ENCODE data around the gene JMJD6. TPM values are rescaled to one million over a fixed set of nuclear protein-coding genes. Genes with fewer than 3 reads are reported as not detected.
A peak's percentile ranks its signal among the peaks of the same experiment; 100 is the strongest.
"Not testable (repeated sequence)": the region's sequence is repeated elsewhere in the genome, so short reads cannot be mapped to it uniquely, and the experiment has no call there.

Gene JMJD6
- total and polyA plus RNA-seq, 12 donors: 23.5 to 105 (median 41.7) TPM

DNA sequence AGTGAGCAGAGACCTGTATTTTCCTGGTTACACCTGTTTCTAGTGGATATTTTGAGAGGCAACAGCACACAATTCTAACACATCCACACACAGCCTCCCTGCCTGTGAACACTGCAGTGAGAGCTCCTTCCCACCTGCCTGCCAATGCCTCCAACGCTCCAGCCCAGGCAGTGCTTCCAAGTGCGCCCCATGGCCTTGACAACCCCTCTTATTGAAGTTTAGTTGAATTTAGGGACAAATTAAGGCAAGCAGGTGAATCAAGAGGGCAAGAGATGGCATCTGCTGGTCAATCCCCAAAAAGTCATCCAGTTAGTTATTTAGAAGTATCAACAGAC, 10.9 kb downstream of the JMJD6 start:
- intact Hi-C loops (cut with DNase I): loop anchor here (5.0 to 10.0 kb wide), 3 partner anchors 38 to 161 kb away; a partner anchor contains a TSS
- 66 to 79% (median 68%) methylated on average over 2 of the region's 2 CpGs for WGBS, 4 donors
- H3K27ac ChIP-seq: peak overlapping the region in 2 of 5 donors; percentile 77 to 80
- H3K4me3 ChIP-seq: no peak overlapping the region
- peak in 1 of 7 donors; percentile 20 for DNase-seq
- H3K36me3 ChIP-seq (replicated peaks in 1 of 2): peaks cover 0 to 73% of the 10 kb centered on the region in 2 donors
- H3K27me3 ChIP-seq: no peaks in the 10 kb centered on the region
- H3K4me1 ChIP-seq (replicated peaks in 1 of 2): peaks cover 13 to 48% of the 10 kb centered on the region in 2 donors
- TF ChIP-seq, protein P1, sequence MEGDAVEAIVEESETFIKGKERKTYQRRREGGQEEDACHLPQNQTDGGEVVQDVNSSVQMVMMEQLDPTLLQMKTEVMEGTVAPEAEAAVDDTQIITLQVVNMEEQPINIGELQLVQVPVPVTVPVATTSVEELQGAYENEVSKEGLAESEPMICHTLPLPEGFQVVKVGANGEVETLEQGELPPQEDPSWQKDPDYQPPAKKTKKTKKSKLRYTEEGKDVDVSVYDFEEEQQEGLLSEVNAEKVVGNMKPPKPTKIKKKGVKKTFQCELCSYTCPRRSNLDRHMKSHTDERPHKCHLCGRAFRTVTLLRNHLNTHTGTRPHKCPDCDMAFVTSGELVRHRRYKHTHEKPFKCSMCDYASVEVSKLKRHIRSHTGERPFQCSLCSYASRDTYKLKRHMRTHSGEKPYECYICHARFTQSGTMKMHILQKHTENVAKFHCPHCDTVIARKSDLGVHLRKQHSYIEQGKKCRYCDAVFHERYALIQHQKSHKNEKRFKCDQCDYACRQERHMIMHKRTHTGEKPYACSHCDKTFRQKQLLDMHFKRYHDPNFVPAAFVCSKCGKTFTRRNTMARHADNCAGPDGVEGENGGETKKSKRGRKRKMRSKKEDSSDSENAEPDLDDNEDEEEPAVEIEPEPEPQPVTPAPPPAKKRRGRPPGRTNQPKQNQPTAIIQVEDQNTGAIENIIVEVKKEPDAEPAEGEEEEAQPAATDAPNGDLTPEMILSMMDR (IDR thresholded peaks at IDR 0.05): no peak
- TF ChIP-seq POLR2A (IDR thresholded peaks at IDR 0.05): no peak
- no peaks in the 10 kb centered on the region for H3K9me3 ChIP-seq (replicated peaks in 1 of 3)

DNA sequence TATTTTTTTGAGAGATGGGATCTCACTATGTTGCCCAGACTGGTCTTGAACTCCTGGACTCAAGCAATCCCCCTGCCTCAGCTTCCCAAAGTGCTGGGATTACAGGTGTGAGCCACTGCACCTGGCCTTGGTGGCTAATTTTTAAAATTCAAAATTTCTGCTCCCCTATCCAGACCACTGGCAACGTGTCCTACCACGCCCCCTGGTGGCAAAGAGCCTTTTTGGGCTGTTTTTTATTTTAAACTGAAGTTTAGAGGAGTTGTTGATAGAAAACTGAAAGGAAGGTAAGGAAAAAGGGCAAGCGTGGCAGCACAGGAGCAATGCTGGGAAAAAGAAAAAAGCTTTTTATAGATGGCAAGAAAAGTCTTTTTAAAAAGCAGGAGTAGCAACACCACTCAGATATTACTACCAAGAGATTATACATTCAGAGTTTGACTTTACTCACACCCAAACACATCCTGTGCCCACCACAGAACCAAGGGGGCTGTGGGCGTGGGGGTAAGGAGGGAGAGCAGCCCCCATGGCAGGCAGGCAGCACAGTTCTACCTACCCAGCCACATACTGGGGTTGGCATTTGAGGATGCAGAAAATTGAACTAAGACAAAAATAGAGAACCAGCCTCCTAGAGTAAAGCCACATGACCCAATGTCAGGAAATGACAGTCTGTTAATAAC, 11.4 kb downstream of the JMJD6 start:
- Histone ChIP-seq H3K27me3 (no peaks in the 10 kb centered on the region), H3K4me1 (replicated peaks in 1 of 2) (peaks cover 13 to 43% of the 10 kb centered on the region in 2 donors), H3K9me3 (replicated peaks in 1 of 3) (no peaks in the 10 kb centered on the region), H3K4me3 (no peak overlapping the region), H3K36me3 (replicated peaks in 1 of 2) (peaks cover 0 to 68% of the 10 kb centered on the region in 2 donors), H3K27ac (peak overlapping the region in 3 of 5 donors; percentile 28 to 80 (median 77))
- intact Hi-C loops (cut with DNase I): loop anchor here (5.0 to 10.0 kb wide), 3 partner anchors 38 to 160 kb away; a partner anchor contains a TSS
- no peak for TF ChIP-seq POLR2A (IDR thresholded peaks at IDR 0.05)
- TF ChIP-seq, protein P1 (IDR thresholded peaks at IDR 0.05): peak; percentile 75 to 85 (median 81)
- DNase-seq: peak; percentile 71 to 91 (median 84)
- 15 to 23% (median 22%) methylated on average over 4 of the region's 4 CpGs for WGBS, 4 donors

DNA sequence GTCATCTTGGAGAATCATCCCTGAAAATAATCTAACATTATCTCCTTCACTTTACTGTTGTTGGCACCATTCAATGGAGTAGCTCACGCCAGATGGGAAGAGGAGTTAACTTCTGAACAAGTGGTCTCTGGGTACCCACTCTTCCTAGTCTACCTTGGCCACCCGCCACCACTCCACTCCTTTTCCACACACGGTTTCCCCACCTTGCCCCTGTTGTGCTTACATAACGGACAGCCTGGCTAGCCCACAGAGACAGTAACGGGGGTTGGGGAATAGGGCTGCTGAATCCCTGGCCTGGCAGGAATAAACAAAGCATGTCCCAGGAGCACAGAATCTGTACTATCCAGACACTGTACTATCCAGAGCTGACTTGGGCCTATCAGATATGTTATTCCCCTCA, 12.1 kb downstream of the JMJD6 start:
- 71 to 79% (median 75%) methylated on average over 5 of the region's 5 CpGs for WGBS, 4 donors
- no peak overlapping the region for H3K4me3 ChIP-seq
- no peaks in the 10 kb centered on the region for H3K9me3 ChIP-seq (replicated peaks in 1 of 3)
- no peak for TF ChIP-seq POLR2A (IDR thresholded peaks at IDR 0.05)
- TF ChIP-seq, protein P1 (IDR thresholded peaks at IDR 0.05): no peak
- intact Hi-C loops (cut with DNase I): loop anchor here (10.0 kb wide), 2 partner anchors 150 to 160 kb away; a partner anchor contains a TSS
- peak in 1 of 7 donors; percentile 17 for DNase-seq
- peaks cover 0 to 61% of the 10 kb centered on the region in 2 donors for H3K36me3 ChIP-seq (replicated peaks in 1 of 2)
- H3K27me3 ChIP-seq: no peaks in the 10 kb centered on the region
- H3K4me1 ChIP-seq (replicated peaks in 1 of 2): peaks cover 17 to 46% of the 10 kb centered on the region in 2 donors
- peak overlapping the region in 2 of 5 donors; percentile 28 to 80 for H3K27ac ChIP-seq

DNA sequence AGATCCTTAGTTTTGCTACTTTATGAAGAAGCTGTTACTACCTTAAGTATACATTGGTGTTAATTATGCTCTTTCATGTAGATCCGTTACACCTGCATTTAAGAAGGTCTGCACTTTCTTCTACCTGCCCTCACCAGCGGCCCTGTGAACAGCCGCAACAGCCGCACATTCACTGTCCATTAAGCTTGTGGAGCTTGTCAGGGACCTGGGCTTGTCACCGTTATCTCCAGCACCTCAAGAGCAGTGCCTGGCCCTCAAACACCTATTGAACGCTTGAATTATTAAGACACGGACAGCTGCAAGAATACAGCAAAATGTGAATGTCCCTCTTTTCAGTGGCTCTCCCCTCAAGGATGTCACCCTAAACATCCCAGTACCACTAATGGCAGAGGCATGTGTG, 12.6 kb downstream of the JMJD6 start:
- no peak for DNase-seq
- H3K36me3 ChIP-seq (replicated peaks in 1 of 2): peaks cover 0 to 56% of the 10 kb centered on the region in 2 donors
- no peaks in the 10 kb centered on the region for H3K27me3 ChIP-seq
- H3K9me3 ChIP-seq (replicated peaks in 1 of 3): no peaks in the 10 kb centered on the region
- TF ChIP-seq POLR2A (IDR thresholded peaks at IDR 0.05): no peak
- TF ChIP-seq, protein P1 (IDR thresholded peaks at IDR 0.05): no peak
- intact Hi-C loops (cut with DNase I): loop anchor here (10.0 kb wide), 2 partner anchors 149 to 159 kb away; a partner anchor contains a TSS
- no peak overlapping the region for H3K27ac ChIP-seq
- WGBS, 4 donors: 91 to 97% (median 93%) methylated on average over 7 of the region's 7 CpGs
- peaks cover 23 to 52% of the 10 kb centered on the region in 2 donors for H3K4me1 ChIP-seq (replicated peaks in 1 of 2)
- H3K4me3 ChIP-seq: no peak overlapping the region

DNA sequence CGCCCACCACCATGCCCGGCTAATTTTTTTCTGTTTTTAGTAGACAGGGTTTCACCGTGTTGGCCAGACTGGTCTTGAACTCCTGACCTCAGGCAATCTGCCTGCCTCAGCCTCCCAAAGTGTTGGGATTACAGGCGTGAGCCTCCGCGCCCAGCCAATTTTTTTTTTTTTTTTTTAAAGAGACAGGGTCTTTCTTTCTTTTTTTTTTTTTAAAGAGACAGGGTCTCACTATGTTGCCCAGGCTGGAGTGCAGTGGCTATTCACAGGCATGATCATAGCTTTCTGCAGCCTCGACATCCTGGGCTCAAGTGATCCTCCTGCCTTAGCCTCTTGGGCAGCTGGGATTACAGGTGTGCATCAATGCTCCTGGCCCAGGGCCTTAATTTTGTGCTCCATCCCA, 14.1 kb downstream of the JMJD6 start:
- H3K27me3 ChIP-seq; H3K9me3 ChIP-seq (replicated peaks in 1 of 3); H3K4me3 ChIP-seq; DNase-seq; H3K27ac ChIP-seq: not testable (repeated sequence)
- peaks cover 0 to 41% of the 10 kb centered on the region in 2 donors for H3K36me3 ChIP-seq (replicated peaks in 1 of 2)
- WGBS, 4 donors: 68 to 75% (median 69%) methylated on average over 7 of the region's 7 CpGs
- intact Hi-C loops (cut with DNase I): loop anchor here (10.0 kb wide), 2 partner anchors 148 to 158 kb away; a partner anchor contains a TSS
- H3K4me1 ChIP-seq (replicated peaks in 1 of 2): peaks cover 36 to 66% of the 10 kb centered on the region in 2 donors

All from adrenal gland (tissue), 12 donors.